Right lobe of liver (tissue), 6 donors: ENCODE results near the gene ETF1. TPM values are rescaled to one million over a fixed set of nuclear protein-coding genes. Genes with fewer than 3 reads are reported as not detected.

Experiments used
- ATAC-seq, 4 donors: fragments of 200-7000 bp; cut with Tn5 transposase; one replicate each; pipeline ENCODE4 v1.9.1; 2020; ENCODE audit warnings: mild to moderate bottlenecking in 4 of 4, moderate library complexity in 4 of 4
- DNase-seq, 3 donors: peaks; one replicate each; pipeline ENCODE4 v3.0.0-alpha.2; 2020
- H3K27ac ChIP-seq, 3 donors: fragments of 200-600 bp; one replicate each; pipeline ENCODE4 v1.8.0; 2022
- H3K27me3 ChIP-seq, 2 donors: fragments of 200-600 bp; one replicate each; pipeline ENCODE4 v1.8.0; 2022
- H3K36me3 ChIP-seq, 4 donors: fragments of 200-600 bp; sonication (generic) in 1 of 4; one replicate each; pipeline versions ENCODE4 v1.5.1 to v1.8.0; 2017 to 2022; ENCODE audit warnings: control low read depth in 1 of 4
- H3K4me1 ChIP-seq, 4 donors: fragments of 200-600 bp; sonication (generic) in 1 of 4; one replicate each; pipeline versions ENCODE4 v1.5.1 to v1.8.0; 2017 to 2022; ENCODE audit warnings: control low read depth in 1 of 4
- H3K4me3 ChIP-seq, 3 donors: fragments of 200-600 bp; one replicate each; pipeline ENCODE4 v1.8.0; 2022
- H3K9me3 ChIP-seq, 4 donors: fragments of 200-600 bp; sonication (generic) in 1 of 4; one replicate each; pipeline versions ENCODE4 v1.5.1 to v1.8.0; 2017 to 2022; ENCODE audit warnings: control low read depth in 1 of 4
- POLR2A ChIP-seq: fragments of 450-650 bp; IDR thresholded peaks from one replicate; pipeline ENCODE4 v1.6.1; 2017; ENCODE audit warnings: antibody characterized with exemption, mild to moderate bottlenecking
- WGBS: methylation state at CpG from one replicate; pipeline ENCODE4 v1.1.6; 2018; ENCODE audit warnings: low coverage, low lambda C conversion rate; ENCODE audit not compliant: insufficient coverage; ENCODE audit errors: missing lambda C conversion rate; 5-methylcytosine and 5-hydroxymethylcytosine counted together
- intact Hi-C, 2 donors: fragments of 100-400 bp; cut with DNase I; formaldehyde crosslinking; loops; one replicate each; pipeline versions ENCODE4 v1.11.2 to v1.14.1; 2022
- total RNA-seq, 6 experiments: library from RNA; depleted of rRNA in 2 of 6; stranded (reverse); fragments of >200 nt in 2 of 6; fragmentation: NEBNext Ultra II Directional in 3 of 6; extraction: Animal tissue kit (Norgen Biotek cat#: 25700) in 3 of 6; gene quantifications; one replicate each; pipeline versions ENCODE4 v1.1.0 to v1.2.4, GENCODE V29; 2016 to 2023
- TF ChIP-seq, protein P1 (sequence below), 4 donors: fragments of 200-600 bp in 3 of 4; fragments of 450-650 bp in 1 of 4; IDR thresholded peaks; one replicate each; pipeline versions ENCODE4 v1.5.1 to v1.8.0; 2016 to 2022; ENCODE audit warnings: antibody characterized with exemption in 4 of 4, mild to moderate bottlenecking in 2 of 4
- donor health status: DM: no; HTN: yes; CAD: no.
- donor health status: DM: no; HTN: no; CAD: no.
- donor health status: DM: no; HTN: no; CAD: no.
- donor health status: DM: no; HTN: yes; CAD: no.
- donor health status: DM: no; HTN: yes; CAD: no.

The ETF1 gene
- total RNA-seq, 6 experiments from 2014 or later: 29.5 to 52.1 (median 39.4) TPM

DNA sequence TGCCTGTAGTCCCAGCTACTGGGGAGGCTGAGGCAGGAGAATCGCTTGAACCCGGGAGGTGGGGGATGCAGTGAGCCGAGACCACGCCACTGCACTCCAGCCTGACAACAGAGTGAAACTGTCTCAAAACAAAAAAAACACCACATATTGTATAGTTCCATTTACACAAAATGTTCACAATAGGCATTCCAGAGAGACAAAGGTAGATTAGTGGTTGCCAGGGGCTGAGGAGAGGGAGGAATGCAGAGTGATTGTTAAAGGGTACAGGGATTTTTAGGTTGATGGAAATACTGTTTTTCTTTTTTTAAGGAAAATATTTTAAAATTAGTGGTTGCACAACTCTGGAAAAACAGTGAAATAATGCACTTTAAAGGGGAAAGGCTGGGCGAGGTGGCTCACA is 19.6 kb downstream of the ETF1 start:
- Histone ChIP-seq H3K9me3 (no peaks in the 10 kb centered on the region), H3K27ac (no peak overlapping the region), H3K27me3 (no peaks in the 10 kb centered on the region), H3K4me1 (no peaks in the 10 kb centered on the region), H3K4me3 (no peak overlapping the region), H3K36me3 (peaks cover 0 to 6% (median 1%) of the 10 kb centered on the region in 4 donors)
- 89% methylated on average over 1 of the region's 5 CpGs for WGBS
- ATAC-seq (no peak), DNase-seq (no peak)
- intact Hi-C loops: no loop called here
- TF ChIP-seq, protein P1, sequence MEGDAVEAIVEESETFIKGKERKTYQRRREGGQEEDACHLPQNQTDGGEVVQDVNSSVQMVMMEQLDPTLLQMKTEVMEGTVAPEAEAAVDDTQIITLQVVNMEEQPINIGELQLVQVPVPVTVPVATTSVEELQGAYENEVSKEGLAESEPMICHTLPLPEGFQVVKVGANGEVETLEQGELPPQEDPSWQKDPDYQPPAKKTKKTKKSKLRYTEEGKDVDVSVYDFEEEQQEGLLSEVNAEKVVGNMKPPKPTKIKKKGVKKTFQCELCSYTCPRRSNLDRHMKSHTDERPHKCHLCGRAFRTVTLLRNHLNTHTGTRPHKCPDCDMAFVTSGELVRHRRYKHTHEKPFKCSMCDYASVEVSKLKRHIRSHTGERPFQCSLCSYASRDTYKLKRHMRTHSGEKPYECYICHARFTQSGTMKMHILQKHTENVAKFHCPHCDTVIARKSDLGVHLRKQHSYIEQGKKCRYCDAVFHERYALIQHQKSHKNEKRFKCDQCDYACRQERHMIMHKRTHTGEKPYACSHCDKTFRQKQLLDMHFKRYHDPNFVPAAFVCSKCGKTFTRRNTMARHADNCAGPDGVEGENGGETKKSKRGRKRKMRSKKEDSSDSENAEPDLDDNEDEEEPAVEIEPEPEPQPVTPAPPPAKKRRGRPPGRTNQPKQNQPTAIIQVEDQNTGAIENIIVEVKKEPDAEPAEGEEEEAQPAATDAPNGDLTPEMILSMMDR (IDR thresholded peaks at IDR 0.05): no peak
- TF ChIP-seq POLR2A: no peak

DNA sequence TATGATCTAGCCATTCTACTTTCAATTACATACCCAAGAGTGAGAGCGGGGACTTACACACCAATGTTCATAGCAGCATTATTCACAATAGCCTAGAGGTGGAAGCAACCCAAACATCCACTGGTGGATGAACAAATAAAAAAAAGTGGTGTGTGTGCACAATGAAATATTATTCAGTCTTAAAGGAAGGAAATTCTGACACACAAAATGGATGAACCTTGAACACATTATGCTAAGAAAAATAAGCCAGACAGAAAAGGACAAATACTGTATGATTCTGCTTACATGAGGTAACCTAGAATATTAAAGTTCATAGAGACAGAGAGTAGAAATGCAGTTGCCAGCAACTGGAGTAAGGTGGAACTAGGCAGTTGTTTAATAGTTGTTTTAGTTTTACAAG is 22.1 kb downstream of the ETF1 start:
- TF ChIP-seq, protein P1 (IDR thresholded peaks at IDR 0.05): no peak
- TF ChIP-seq POLR2A: no peak
- DNase-seq (no peak), ATAC-seq (no peak)
- Histone ChIP-seq H3K27ac (no peak overlapping the region), H3K4me1 (peaks cover 0 to 6% (median 0%) of the 10 kb centered on the region in 4 donors), H3K4me3 (no peak overlapping the region), H3K27me3 (no peaks in the 10 kb centered on the region), H3K9me3 (no peaks in the 10 kb centered on the region), H3K36me3 (peaks cover 6 to 31% (median 12%) of the 10 kb centered on the region in 4 donors)
- 100% methylated on average over 1 of the region's 1 CpG for WGBS
- intact Hi-C loops: no loop called here

DNA sequence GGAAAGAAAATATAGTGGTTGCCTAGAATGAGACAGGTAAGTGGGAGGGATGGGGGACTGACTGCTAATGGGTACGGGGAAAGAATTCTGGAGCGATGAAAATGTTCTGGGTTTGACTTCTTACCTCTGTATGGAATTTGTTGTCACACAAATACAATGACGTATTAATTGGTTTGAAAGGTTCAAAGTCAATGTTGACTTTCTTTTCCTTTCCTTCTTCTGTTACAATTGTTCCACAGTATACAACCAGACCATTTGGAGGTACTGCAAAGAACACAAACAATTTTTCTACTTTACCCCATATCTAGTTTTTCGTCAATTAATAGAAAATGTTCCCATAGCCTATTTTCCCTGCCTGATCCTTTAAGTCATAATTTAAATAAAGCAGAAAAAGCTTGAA is 25.6 kb downstream of the ETF1 start:
- TF ChIP-seq, protein P1 (IDR thresholded peaks at IDR 0.05): no peak
- no peak for TF ChIP-seq POLR2A
- Histone ChIP-seq H3K36me3 (peaks cover 16 to 57% (median 25%) of the 10 kb centered on the region in 4 donors), H3K9me3 (no peaks in the 10 kb centered on the region), H3K27ac (peak overlapping the region in 1 of 3 donors; percentile 53), H3K4me3 (no peak overlapping the region), H3K4me1 (peaks cover 0 to 6% (median 0%) of the 10 kb centered on the region in 4 donors), H3K27me3 (no peaks in the 10 kb centered on the region)
- ATAC-seq (peak; percentile 29 to 82 (median 56)), DNase-seq (no peak)
- intact Hi-C loops: no loop called here
- 69% methylated on average over 4 of the region's 4 CpGs for WGBS

DNA sequence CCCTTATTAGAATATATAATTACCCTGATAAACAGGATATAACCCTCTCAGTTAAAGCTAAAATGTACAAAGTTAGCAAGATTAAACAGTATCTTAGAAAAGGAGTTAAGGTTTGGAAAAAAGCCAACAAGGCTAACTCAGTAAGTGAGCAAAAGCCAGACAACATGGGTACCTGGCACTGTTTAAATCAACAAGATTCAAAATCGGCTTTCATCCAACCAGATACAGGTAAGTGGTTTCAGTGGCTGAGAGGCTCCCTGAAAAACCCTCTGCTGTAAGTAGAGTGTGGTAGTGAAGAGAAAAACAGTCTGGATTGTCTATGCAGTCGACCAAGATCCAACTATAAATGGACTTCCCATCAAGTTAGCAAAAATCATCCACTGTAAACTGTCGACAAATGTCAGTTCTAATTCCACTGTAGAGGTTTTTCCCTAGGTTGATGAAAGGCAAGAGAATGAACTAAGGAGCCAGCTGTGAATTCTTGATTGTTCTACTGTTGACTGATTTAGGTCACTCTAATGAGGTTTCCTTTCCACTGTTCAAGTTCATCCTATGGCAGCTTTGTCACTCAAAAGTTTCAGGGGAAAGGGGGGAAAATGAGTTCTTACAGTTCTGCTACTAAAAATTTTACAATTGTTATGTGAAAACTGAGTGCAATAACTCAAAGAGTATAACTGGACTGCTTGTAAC is 27.3 kb downstream of the ETF1 start:
- no peak for TF ChIP-seq POLR2A
- TF ChIP-seq, protein P1 (IDR thresholded peaks at IDR 0.05): no peak

More for the DNA sequence above, 27.3 kb downstream of the ETF1 start:
- peak in 2 of 4 donors; percentile 35 to 36 for ATAC-seq
- Histone ChIP-seq H3K4me3 (no peak overlapping the region), H3K9me3 (no peaks in the 10 kb centered on the region), H3K36me3 (peaks cover 17 to 71% (median 27%) of the 10 kb centered on the region in 4 donors), H3K27ac (no peak overlapping the region), H3K4me1 (peaks cover 0 to 6% (median 0%) of the 10 kb centered on the region in 4 donors), H3K27me3 (no peaks in the 10 kb centered on the region)
- DNase-seq: no peak
- 78% methylated on average over 3 of the region's 3 CpGs for WGBS
- intact Hi-C loops: no loop called here
